OCI-LY3 (cell line): ENCODE data around the gene RPS10.
"Not testable (repeated sequence)": the region's sequence is repeated elsewhere in the genome, so short reads cannot be mapped to it uniquely, and the experiment has no call there.

Experiments used
- H2AFZ ChIP-seq: fragments of 200-600, 300-600 bp; shearing (Covaris generic); 2 replicates; pipeline ENCODE4 v1.6.0; 2014; ENCODE audit warnings: antibody characterized with exemption, low read depth, low read length
- H3K27ac ChIP-seq: fragments of 200-600, 300-600 bp; sonication (generic); 2 replicates; pipeline ENCODE4 v1.5.1; 2014; ENCODE audit warnings: mild to moderate bottlenecking, low read length, moderate library complexity, mixed read lengths
- H3K27me3 ChIP-seq: fragments of 200-600, 300-600 bp; sonication (generic); 2 replicates; pipeline ENCODE4 v1.6.1; 2014; ENCODE audit warnings: low read depth, low read length, mixed read lengths
- H3K36me3 ChIP-seq: fragments of 200-600, 300-600 bp; sonication (generic); replicated peaks from 2 replicates; pipeline ENCODE3; 2014; ENCODE audit warnings: low read depth, low read length, mixed read lengths
- H3K4me1 ChIP-seq: fragments of 300-600, 200-600 bp; sonication (generic); 2 replicates; pipeline ENCODE4 v1.6.1; 2014; ENCODE audit warnings: low read length, mixed read lengths
- H3K4me2 ChIP-seq: fragments of 200-600, 300-600 bp; sonication (generic); 2 replicates; pipeline ENCODE4 v1.6.1; 2014; ENCODE audit warnings: low read length, mixed read lengths
- H3K4me3 ChIP-seq: fragments of 300-600, 200-600 bp; sonication (generic); 2 replicates; pipeline ENCODE4 v1.5.1; 2014; ENCODE audit warnings: antibody characterized with exemption, mild to moderate bottlenecking, low read length, moderate library complexity
- H3K79me2 ChIP-seq: fragments of 300-600, 200-600 bp; shearing (Covaris generic); 2 replicates; pipeline ENCODE4 v1.6.1; 2014; ENCODE audit warnings: mild to moderate bottlenecking, low read length, mixed read lengths
- H3K9ac ChIP-seq: fragments of 300-600, 200-600 bp; shearing (Covaris generic); 2 replicates; pipeline ENCODE4 v1.6.0; 2014; ENCODE audit warnings: mild to moderate bottlenecking, low read length, moderate library complexity
- H3K9me3 ChIP-seq: fragments of 200-600, 300-600 bp; shearing (Covaris generic); 2 replicates; pipeline ENCODE4 v1.6.1; 2014; ENCODE audit warnings: low read length, mixed read lengths; ENCODE audit not compliant: insufficient read depth
- H4K20me1 ChIP-seq: fragments of 200-600, 300-600 bp; sonication (generic); 2 replicates; pipeline ENCODE4 v1.6.1; 2016; ENCODE audit warnings: low read length, mixed read lengths; ENCODE audit not compliant: insufficient read depth
- EZH2phosphoT487 ChIP-seq: fragments of 200-600 bp; shearing (Covaris generic); IDR thresholded peaks from 2 replicates; pipeline ENCODE4 v1.6.1; 2018; ENCODE audit warnings: antibody characterized with exemption, mixed run types, low read depth
- TF ChIP-seq, protein P1 (sequence below): fragments of 200-600, 300-600 bp; sonication (generic); IDR thresholded peaks from 2 replicates; pipeline ENCODE4 v1.5.1; 2014; ENCODE audit warnings: antibody characterized with exemption, low read length, low read depth

The RPS10 gene

DNA sequence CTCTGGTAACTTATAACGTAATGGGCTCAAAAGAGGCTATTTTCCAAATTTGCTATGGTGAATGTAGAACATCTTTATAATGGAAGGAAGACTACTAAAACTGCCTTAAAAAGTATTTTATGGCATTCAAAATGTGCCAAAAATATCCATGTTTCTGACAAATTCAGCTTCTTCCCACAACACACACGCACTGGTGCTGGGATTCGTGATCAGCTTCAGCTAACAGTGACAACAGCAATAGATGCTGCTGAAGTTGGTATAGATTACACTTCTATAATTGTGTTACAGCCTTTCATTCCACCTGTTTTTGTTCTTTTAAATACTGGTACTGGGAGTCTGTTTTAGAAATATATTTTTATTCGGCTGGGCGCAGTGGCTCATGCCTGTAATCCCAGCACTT, 52.4 kb downstream of the RPS10 start:
- no peak overlapping the region for H3K9ac ChIP-seq

GRCh38 chr6:34371865-34372264, 54.0 kb downstream of the RPS10 start:
- H3K36me3 ChIP-seq, H4K20me1 ChIP-seq, H3K4me2 ChIP-seq, H3K27ac ChIP-seq, H3K4me1 ChIP-seq, H2AFZ ChIP-seq, H3K9me3 ChIP-seq, H3K4me3 ChIP-seq, H3K27me3 ChIP-seq, H3K9ac ChIP-seq: not testable (repeated sequence)
- peaks cover 39% of the 10 kb centered on the region for H3K79me2 ChIP-seq

More for the DNA sequence above, 52.4 kb downstream of the RPS10 start:
- no peak overlapping the region for H2AFZ ChIP-seq
- TF ChIP-seq EZH2phosphoT487, result no peak
- TF ChIP-seq, protein P1, sequence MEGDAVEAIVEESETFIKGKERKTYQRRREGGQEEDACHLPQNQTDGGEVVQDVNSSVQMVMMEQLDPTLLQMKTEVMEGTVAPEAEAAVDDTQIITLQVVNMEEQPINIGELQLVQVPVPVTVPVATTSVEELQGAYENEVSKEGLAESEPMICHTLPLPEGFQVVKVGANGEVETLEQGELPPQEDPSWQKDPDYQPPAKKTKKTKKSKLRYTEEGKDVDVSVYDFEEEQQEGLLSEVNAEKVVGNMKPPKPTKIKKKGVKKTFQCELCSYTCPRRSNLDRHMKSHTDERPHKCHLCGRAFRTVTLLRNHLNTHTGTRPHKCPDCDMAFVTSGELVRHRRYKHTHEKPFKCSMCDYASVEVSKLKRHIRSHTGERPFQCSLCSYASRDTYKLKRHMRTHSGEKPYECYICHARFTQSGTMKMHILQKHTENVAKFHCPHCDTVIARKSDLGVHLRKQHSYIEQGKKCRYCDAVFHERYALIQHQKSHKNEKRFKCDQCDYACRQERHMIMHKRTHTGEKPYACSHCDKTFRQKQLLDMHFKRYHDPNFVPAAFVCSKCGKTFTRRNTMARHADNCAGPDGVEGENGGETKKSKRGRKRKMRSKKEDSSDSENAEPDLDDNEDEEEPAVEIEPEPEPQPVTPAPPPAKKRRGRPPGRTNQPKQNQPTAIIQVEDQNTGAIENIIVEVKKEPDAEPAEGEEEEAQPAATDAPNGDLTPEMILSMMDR, result no peak
- H3K4me1 ChIP-seq, result peaks cover 9% of the 10 kb centered on the region
- no peak overlapping the region for H3K4me2 ChIP-seq
- H3K4me3 ChIP-seq, result no peak overlapping the region
- H4K20me1 ChIP-seq, result peaks cover 4% of the 10 kb centered on the region; the same call in 1 of the 2 replicates
- H3K27ac ChIP-seq, result no peak overlapping the region
- no peaks in the 10 kb centered on the region for H3K36me3 ChIP-seq
- H3K27me3 ChIP-seq, result no peaks in the 10 kb centered on the region
- peaks cover 54% of the 10 kb centered on the region for H3K79me2 ChIP-seq
- H3K9me3 ChIP-seq, result no peaks in the 10 kb centered on the region

- no peaks in the 10 kb centered on the region for H3K27me3 ChIP-seq
- TF ChIP-seq EZH2phosphoT487, result no peak
- TF ChIP-seq, protein P1, result no peak
- no peak overlapping the region for H3K4me2 ChIP-seq
- H3K9ac ChIP-seq, result no peak overlapping the region
- no peaks in the 10 kb centered on the region for H3K36me3 ChIP-seq
- H3K79me2 ChIP-seq, result peaks cover 24% of the 10 kb centered on the region
- peaks cover 4% of the 10 kb centered on the region; the same call in 1 of the 2 replicates for H4K20me1 ChIP-seq
- no peaks in the 10 kb centered on the region for H3K9me3 ChIP-seq
- H3K4me1 ChIP-seq, result peaks cover 9% of the 10 kb centered on the region
- no peak overlapping the region for H3K27ac ChIP-seq
- H3K4me3 ChIP-seq, result no peak overlapping the region
- no peak overlapping the region for H2AFZ ChIP-seq
Observed at GRCh38 chr6:34370361-34370760, 55.5 kb downstream of the RPS10 start.

DNA sequence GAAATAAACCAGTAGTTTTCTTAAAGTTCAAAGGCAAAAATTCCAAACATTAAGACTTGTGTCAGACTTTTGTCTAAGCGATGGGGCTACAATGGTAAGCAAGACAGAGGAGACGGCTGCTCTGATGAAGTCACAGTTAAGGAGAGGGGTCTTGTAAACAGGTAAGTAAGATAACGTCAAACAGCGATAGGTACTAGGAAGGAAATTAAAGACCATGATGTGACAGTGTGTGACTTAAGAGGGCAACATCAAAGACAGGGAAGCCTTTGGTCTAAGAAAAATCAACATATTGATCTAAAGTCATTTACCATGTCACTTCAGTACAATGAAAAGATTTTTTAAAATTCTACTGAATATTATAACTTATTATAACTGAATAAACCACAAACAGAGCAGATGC, 56.5 kb downstream of the RPS10 start:
- no peaks in the 10 kb centered on the region for H3K9me3 ChIP-seq
- H4K20me1 ChIP-seq, result peaks cover 2% of the 10 kb centered on the region; the same call in 1 of the 2 replicates
- no peaks in the 10 kb centered on the region for H3K36me3 ChIP-seq
- no peak overlapping the region for H3K27ac ChIP-seq
- no peak overlapping the region for H3K4me3 ChIP-seq
- peaks cover 20% of the 10 kb centered on the region for H3K79me2 ChIP-seq
- H3K4me2 ChIP-seq, result no peak overlapping the region
- H2AFZ ChIP-seq, result no peak overlapping the region
- no peak overlapping the region for H3K9ac ChIP-seq
- H3K4me1 ChIP-seq, result peaks cover 6% of the 10 kb centered on the region
- TF ChIP-seq, protein P1, result no peak
- TF ChIP-seq EZH2phosphoT487, result no peak
- no peaks in the 10 kb centered on the region for H3K27me3 ChIP-seq
